GM19328 (cell line): Measurements from ENCODE around the gene SNX27.
"Not testable (repeated sequence)": the region's sequence is repeated elsewhere in the genome, so short reads cannot be mapped to it uniquely, and the experiment has no call there.

Source experiments
- ATAC-seq: cut with Tn5 transposase; IDR thresholded peaks from one replicate; pipeline ENCODE4 v1.9.1; 2021; ENCODE audit warnings: mild to moderate bottlenecking, moderate library complexity; ENCODE audit not compliant: unreplicated experiment

Gene SNX27

GRCh38 chr1:151718666-151719065 is 106.8 kb downstream of the SNX27 start:
- ATAC-seq, result no peak

- ATAC-seq, result no peak
Measured at GRCh38 chr1:151720125-151720524, 108.3 kb downstream of the SNX27 start.

GRCh38 chr1:151720554-151720953 is 108.7 kb downstream of the SNX27 start:
- ATAC-seq, result no peak

- no peak for ATAC-seq
Measured at GRCh38 chr1:151720974-151721787, 109.3 kb downstream of the SNX27 start, which contains the start of gene RIIAD1. Gene RIIAD1 (plus strand): TSS chr1:151721522. CDS start chr1:151721537, 15 bp downstream.

GRCh38 chr1:151721788-151722510 is 110.1 kb downstream of the SNX27 start:
- no peak for ATAC-seq

- no peak for ATAC-seq
Measured at GRCh38 chr1:151723726-151724370, 112.0 kb downstream of the SNX27 start.

GRCh38 chr1:151728151-151729054 is 116.6 kb downstream of the SNX27 start:
- no peak for ATAC-seq

GRCh38 chr1:151729157-151729965 is 117.5 kb downstream of the SNX27 start:
- ATAC-seq, result no peak

- no peak for ATAC-seq
Measured at GRCh38 chr1:151729966-151730291, 118.1 kb downstream of the SNX27 start.

- no peak for ATAC-seq
Measured at GRCh38 chr1:151733126-151733525, 121.3 kb downstream of the SNX27 start.

GRCh38 chr1:151733995-151734394 is 122.1 kb downstream of the SNX27 start:
- not testable (repeated sequence) for ATAC-seq

- no peak for ATAC-seq
Measured at GRCh38 chr1:151737026-151737425, 125.2 kb downstream of the SNX27 start.

GRCh38 chr1:151737479-151737878 is 125.6 kb downstream of the SNX27 start:
- ATAC-seq, result no peak

- no peak for ATAC-seq
Measured at GRCh38 chr1:151739590-151740355, 127.9 kb downstream of the SNX27 start.

GRCh38 chr1:151741516-151741915 is 129.7 kb downstream of the SNX27 start:
- ATAC-seq, result no peak
